ENCODE measurements around the gene GJA1. TPM values are rescaled to one million over a fixed set of nuclear protein-coding genes. Genes with fewer than 3 reads are reported as not detected.

Gene GJA1
- total and polyA plus RNA-seq, 2 of the 8 experiments (the other 6 are each of a cell fraction or from before 2014, with no cell fraction given), result 468 to 795 TPM

GRCh38 chr6:121430514-121431460 lies 4.7 kb upstream of the GJA1 start (continued):
- TF ChIP-seq SAP30 (IDR thresholded peaks at IDR 0.05; ENCODE audit: insufficient read depth, insufficient replicate concordance, low read length) (no peak), CHD1 (IDR thresholded peaks at IDR 0.05; ENCODE audit: low read depth, low read length) (no peak), USF2 (IDR thresholded peaks at IDR 0.05; ENCODE audit: low read length) (no peak), POLR2AphosphoS5 (IDR thresholded peaks at IDR 0.05; ENCODE audit: low read depth, low read length) (no peak), BACH1 (IDR thresholded peaks at IDR 0.05; ENCODE audit: low read length) (no peak), EGR1 (IDR thresholded peaks at IDR 0.05; ENCODE audit: borderline replicate concordance, low read depth, low read length) (no peak), MAX (IDR thresholded peaks at IDR 0.05) (no peak), SIX5 (IDR thresholded peaks at IDR 0.05; ENCODE audit: low read depth, low read length) (no peak), BRCA1 (IDR thresholded peaks at IDR 0.05; ENCODE audit: low read depth, low read length) (no peak), GABPA (IDR thresholded peaks at IDR 0.05; ENCODE audit: borderline replicate concordance, insufficient read depth, low read length) (no peak), CBX8 (IDR thresholded peaks at IDR 0.05; ENCODE audit: borderline replicate concordance, low read depth, low read length) (no peak), EZH2 (IDR thresholded peaks at IDR 0.05; ENCODE audit: low read depth, low read length, severe bottlenecking) (no peak), EP300 (IDR thresholded peaks at IDR 0.05; ENCODE audit: borderline replicate concordance in 1 of 2, low read depth in 2 of 2, low read length in 2 of 2) (no peak), ATF2 (IDR thresholded peaks at IDR 0.05; ENCODE audit: low read length) (no peak), SRF (IDR thresholded peaks at IDR 0.05; ENCODE audit: low read depth, low read length) (no peak), RAD21 (IDR thresholded peaks at IDR 0.05 in 1 of 2, conservative IDR thresholded peaks at IDR 0.05 in 1 of 2; ENCODE audit: low read depth in 2 of 2, low read length in 2 of 2) (peak; percentile 88 to 93), SP1 (IDR thresholded peaks at IDR 0.05; ENCODE audit: low read depth, low read length) (0 out of 2 replicates have a peak, but pooled peaks have one; percentile 22), NRF1 (IDR thresholded peaks at IDR 0.05; ENCODE audit: low read depth, low read length) (no peak), SP4 (IDR thresholded peaks at IDR 0.05; ENCODE audit: low read length) (no peak), YY1 (IDR thresholded peaks at IDR 0.05; ENCODE audit: low read depth, low read length) (no peak), SIRT6 (IDR thresholded peaks at IDR 0.05; ENCODE audit: low read length) (no peak)
